Iris pigment epithelial cell (primary cell): ENCODE measurements around the gene FH.

Experiments used
- DNase-seq: peaks from one replicate; pipeline ENCODE4 v3.0.0-alpha.2; 2011; ENCODE audit warnings: low read depth

The FH gene

DNA sequence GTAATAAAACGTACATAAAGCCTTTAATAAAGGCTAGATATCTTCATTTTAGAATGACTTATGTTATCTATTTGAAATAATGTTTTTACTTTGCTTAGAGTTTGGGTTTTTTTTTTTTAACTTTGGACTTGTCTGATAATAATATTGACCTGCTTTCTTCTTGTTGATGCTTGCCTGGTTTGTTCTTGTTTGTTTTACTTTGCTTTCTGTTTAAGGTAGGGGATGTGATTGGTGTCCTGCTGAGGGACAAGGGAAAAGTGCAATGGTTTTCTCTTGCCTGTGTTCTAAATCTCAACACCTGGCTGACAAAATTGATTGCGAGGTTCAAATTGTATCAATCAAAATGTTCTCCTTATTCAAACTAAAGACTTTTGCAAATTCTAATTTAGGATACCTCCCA, 2.2 kb upstream of the FH start:
- no peak for DNase-seq

GRCh38 chr1:241520080-241520465, 518 bp upstream of the FH start:
- no peak for DNase-seq

- DNase-seq = peak; percentile 57
These were observed 863 bp downstream of the FH start for GRCh38 chr1:241518476-241519307.

- no peak for DNase-seq
These were observed 6.2 kb downstream of the FH start for GRCh38 chr1:241513378-241513777.

- peak; percentile 51 for DNase-seq
These were observed 12.2 kb downstream of the FH start for GRCh38 chr1:241507189-241507863.

- DNase-seq = no peak
These were observed 16.1 kb downstream of the FH start for GRCh38 chr1:241503444-241503843.

DNA sequence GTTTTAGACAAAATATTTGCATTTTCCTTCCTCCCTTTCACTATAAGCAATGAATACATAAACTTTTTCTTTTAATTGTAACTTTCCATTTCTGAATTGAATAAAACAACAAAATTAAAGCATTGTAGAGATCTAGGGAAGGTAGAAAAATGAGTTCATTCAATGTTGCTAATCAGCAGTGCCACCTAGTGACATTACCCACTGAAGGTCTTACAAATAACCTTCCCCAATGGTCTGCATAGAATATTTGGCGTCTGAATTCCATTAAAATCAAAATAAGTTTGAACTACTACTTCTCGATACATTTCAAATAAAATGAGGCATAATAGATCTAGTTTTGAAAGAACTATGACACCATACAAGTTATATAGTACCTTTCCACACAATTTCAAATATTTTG, 19.6 kb downstream of the FH start:
- DNase-seq = peak; percentile 47

GRCh38 chr1:241495741-241496140, 23.8 kb downstream of the FH start:
- no peak for DNase-seq

GRCh38 chr1:241488739-241489138, 30.8 kb downstream of the FH start:
- no peak for DNase-seq

DNA sequence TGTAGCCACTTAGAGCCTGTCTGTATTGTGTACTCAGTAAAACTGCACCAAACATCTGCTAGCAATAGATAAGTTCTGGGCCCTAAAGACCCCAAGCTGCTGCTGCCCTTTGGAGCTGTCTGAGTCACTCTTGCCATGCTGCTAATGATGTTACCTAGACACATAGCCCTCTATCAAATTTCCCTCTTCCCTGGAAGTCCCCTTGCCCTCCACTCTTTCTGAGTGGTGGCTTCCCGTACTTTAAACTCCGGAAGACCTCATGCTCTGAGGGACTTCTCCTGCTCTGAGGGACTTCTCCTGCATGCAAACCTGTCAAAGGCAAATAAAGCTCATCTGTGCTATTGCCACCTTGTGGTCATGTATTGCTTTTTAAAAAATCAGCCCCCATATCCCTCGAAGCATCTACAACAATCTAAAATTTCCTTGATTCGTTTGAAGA, 34.0 kb downstream of the FH start:
- DNase-seq = peak; percentile 28

DNA sequence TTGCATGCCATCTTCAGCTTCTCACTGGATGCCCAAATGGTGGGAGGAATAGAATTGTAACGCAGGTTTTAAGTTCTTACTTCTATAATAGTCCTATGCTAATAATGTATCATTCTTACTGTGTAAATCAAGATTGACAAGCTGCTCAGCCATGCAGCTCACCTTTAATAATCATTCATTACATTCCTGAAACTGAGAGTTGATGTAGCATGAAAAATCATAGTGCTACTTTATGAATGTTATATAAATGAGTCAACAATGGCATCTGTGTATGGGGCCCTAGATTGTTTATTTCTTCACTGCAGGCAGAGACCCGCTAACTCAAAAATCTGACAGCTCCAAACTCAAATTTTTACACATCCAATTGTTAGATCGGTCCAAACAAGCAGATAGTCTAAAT, 34.4 kb downstream of the FH start:
- DNase-seq = no peak

DNA sequence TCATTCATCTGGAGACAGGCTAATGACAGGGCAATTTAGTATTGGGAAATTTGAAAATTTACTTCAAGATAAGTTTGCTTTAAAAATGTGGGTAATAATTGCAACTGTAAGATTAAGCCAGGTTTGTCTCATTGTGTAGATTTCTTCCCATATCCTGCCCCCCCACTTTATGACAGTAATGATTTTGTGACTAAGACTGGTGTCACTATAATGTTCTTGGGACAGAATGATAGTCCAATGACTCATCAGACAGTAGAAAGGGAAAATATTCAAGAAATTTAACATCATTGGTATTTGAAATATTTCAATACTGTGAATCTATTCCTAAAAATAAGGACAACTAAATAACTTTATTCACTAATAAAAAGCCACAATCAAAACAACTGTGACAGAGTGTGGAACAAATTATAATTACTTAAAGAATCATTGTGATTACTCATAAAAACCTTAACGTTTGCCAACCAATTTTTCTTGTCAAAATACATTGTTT, 36.7 kb downstream of the FH start:
- DNase-seq = peak; percentile 47

DNA sequence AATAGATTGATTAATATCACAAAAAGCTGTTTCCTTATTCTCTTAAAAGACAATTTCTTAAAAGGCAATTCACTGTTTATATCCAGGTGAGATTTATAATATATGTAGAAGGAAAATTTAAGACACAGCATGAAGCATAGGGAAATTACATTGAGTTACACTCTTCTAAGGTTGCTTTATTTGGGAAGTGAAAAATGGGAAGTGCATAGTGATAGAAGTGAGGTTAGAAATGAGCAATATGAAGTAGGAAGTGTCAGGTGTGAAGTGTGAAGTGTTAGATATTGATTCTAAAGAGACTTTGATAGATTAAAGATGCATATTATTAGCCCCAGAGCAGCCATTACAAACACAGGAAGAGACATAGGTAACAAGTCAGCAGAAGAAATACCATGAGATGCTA, 40.3 kb downstream of the FH start:
- no peak for DNase-seq

- peak; percentile 22 for DNase-seq
These were observed 43.9 kb downstream of the FH start for GRCh38 chr1:241475671-241476070.

DNA sequence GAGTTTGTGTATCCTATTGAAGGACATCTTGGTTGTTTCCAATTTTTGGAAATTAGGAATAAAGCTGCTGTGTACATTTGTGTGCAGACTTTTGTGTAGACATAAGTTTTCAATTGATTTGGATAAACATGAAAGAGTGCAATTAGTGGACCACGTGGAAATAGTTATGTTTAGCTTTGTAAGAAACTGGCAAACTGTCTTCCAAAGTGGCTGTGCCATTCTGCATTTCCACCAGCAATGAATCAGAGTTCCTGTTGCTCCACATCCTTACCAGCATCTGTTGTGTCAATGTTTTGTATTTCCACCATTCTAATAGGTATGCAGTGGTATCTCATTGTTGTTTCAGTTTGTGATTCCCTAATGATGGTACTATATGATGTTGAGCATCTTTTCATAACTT, 46.5 kb downstream of the FH start:
- DNase-seq = no peak

DNA sequence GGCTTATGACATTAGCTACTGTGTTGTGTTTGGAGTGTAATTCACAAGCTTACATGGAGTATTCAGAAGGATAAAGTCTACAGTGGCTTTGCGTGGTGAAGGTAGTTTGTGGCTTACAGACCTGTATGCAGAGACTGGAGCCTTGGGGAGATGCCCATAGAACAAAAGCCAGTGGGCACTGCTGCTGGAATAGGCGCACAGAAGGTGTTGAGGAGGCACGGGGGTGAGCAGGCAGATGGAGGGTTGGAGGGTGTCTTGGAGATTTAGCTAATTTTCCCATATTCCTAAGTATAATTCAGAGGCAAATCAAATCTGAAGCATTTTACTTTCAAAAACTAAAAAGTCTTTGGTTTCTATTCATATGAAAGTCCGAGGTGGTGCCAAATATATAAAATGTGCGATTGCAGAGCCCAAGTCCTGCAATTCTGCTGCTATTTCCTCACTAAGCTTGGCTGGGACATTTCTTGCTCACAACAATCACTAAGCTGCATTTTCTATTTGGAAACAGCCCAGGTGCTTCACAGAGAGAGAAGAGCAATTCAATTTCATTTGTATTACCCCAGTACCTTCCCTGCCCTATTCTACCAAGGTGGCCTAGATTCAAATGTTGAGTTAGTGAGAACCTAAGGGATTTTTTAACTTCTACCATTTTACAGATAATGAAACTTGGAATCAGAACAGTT, 48.5 kb downstream of the FH start:
- DNase-seq = no peak

GRCh38 chr1:241470361-241470760, 49.2 kb downstream of the FH start:
- DNase-seq = no peak

DNA sequence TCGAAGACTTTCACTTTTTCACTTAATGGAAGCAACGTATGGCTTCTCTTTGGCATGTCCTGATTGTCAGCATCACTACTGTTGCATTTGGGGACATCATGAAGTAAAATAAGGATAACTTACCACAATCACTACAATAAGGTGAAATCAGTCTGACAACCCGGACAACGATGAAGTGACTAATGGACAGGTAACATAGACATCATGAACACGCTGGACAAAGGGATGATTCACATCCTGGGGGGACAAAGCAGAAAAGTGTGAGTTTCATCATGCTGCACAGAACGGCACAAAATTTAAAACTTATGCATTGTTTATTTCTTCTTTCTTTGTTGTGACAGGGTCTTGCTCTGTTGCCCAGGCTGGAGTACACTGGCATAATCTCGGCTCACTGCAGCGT, 53.9 kb downstream of the FH start:
- DNase-seq = no peak

DNA sequence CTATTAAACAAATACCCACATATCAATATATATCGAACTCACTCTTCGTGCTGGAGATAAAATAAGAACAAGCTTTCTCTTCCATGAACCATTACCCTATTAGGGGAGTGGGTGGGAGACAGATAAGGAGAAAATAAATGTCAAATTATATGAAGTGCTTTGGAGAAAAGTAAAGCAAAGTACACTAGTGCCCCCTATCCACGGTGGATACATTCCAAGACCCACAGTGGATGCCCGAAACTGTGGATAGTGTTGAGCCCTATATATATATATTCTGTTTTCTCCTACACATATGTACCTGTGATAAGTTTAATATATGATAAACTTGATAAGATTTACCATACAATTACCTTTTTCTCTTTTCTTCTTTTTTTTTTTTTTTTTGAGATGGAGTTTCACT, 54.6 kb downstream of the FH start:
- DNase-seq = no peak

DNA sequence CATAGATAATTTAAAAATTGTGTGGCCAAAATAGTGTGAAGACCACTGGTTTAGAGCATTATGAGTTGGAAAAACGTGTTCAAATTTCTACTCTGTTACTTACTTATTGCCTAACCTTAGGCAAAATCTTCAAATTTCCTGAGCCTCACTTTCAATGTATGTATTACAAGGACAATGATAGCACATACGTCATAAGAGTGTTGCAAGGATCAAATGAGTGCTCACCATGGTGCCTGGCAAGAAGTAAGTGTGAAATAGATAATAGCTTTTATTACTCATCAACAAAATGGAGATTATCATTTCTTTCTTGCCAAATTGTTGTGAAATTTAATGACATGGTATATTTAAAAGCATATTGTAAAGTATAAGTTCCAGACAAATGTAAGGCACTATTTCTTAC, 57.2 kb downstream of the FH start:
- no peak for DNase-seq

DNA sequence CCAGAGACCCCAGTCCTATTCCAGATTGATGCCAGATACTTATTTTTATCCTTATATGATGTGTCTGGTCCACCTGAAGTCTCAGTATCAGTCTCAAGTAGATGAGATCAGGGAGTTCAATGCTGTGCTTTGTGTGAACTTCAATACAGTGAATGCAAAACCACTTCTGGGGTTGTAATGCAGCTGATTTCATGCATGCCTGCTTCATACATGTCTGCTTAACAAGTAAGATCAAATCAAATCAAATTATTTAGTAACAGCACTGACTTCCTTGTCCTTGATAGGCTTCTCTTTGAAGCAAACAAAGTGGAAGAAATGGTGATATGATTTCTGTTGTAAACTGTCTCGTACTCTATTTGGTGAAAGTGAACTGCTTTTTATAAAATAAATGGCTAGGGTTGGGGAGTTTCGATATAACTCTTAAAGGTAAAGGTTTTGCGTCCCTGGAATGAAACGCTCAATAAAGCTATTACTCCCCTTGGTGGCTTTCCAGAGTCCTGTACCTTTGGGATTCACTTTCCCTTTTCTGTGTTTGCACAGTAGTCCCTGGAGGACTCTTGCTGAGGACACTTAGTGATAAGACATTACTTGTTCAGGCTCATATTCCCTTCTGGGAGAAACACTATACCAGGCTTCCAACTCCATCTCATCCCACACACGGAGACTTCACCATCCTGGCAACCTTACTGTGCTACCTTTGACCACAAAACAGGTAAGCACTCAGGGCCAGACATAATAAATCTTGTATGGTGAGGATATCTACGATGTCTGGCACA, 59.3 kb downstream of the FH start:
- no peak for DNase-seq

DNA sequence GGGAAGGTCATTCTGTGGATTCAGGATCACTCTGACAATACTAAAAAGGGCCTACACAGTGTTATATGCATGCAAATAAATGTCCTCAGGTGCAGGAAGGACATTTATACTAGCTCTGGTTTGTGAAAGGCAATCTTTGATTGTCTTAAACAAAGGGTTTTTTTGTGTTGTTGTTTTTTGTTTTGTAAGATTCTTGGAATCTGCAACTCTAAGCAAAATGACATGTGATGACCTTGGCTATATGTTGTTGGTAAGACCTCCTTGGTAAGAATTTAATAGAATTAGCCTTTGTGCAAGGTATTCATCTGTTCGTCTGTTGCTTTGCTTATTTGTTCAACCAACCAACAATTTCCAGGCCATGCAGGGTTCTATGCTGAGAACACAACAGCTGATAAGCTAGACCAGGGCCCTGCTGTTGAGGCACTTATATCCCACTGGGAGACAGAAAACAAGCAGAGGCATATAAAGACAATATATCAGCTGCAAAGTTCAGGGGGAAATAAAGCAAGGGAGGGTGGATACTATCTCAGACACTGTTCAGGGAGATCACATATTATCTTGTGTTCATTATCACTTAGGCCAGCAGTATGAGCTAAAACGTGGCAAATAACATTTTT, 60.3 kb downstream of the FH start:
- DNase-seq = no peak
